NCI-H2196 (cell line): ENCODE measurements around the gene KCNH4.
"Not testable (repeated sequence)": the region's sequence is repeated elsewhere in the genome, so short reads cannot be mapped to it uniquely, and the experiment has no call there.

ENCODE experiments used
- DNase-seq: peaks from one replicate; lab custom pipeline; 2025; ENCODE audit not compliant: unreplicated experiment; lab: John Stamatoyannopoulos, UW

KCNH4 gene

DNA sequence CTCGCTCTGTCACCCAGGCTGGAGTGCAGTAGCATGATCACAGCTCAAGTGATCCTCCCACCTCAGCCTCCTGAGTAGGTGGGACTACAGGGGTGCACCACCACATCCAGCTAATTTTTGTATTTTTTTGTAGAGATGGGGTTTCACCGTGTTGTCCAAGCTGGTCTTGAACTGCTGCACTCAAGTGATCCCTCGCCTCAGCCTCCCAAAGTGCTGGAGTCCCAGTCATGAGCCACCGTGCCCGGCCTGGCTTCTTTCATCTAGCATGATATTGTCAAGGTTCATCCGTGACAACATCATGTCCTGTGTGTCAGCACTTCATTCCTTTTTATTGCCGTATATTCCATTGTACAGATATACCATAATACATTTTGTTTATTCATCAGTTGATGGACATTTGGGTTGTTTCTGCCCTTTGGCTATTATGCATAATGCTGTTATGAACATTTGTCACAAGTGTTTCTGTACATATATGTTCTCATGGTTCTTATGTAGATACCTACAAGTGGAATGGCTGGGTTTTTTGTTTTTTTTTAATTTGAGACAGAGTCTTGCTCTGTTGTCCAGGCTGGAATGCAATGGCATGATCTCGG is 16.7 kb upstream of the KCNH4 start:
- no peak for DNase-seq

- DNase-seq = peak; percentile 56
These were observed 13.3 kb upstream of the KCNH4 start, which contains the start of gene GHDC for GRCh38 chr17:42193969-42194899. Gene GHDC, minus strand, starts transcription at chr17:42194494. Its CDS starts 913 bp downstream, at chr17:42193581.

GRCh38 chr17:42193216-42193968 is 12.4 kb upstream of the KCNH4 start:
- no peak for DNase-seq

GRCh38 chr17:42192189-42193126 is 11.5 kb upstream of the KCNH4 start:
- DNase-seq = no peak

DNA sequence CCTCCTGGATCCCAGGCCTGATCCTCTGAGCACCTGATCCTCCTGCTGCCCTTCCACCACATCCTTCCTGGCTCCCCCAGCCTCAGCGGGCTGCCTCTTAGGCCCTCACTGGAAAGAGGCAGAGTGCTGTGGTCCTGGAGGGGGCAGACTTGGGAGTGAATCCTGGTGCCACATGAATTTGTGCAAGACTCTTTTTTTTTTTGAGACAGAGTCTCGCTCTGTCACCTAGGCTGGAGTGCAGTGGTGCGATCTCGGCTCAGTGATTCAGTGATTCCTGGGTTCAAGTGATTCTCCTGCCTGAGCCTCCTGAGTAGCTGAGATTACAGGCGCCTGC is 10.3 kb upstream of the KCNH4 start:
- DNase-seq = no peak

DNA sequence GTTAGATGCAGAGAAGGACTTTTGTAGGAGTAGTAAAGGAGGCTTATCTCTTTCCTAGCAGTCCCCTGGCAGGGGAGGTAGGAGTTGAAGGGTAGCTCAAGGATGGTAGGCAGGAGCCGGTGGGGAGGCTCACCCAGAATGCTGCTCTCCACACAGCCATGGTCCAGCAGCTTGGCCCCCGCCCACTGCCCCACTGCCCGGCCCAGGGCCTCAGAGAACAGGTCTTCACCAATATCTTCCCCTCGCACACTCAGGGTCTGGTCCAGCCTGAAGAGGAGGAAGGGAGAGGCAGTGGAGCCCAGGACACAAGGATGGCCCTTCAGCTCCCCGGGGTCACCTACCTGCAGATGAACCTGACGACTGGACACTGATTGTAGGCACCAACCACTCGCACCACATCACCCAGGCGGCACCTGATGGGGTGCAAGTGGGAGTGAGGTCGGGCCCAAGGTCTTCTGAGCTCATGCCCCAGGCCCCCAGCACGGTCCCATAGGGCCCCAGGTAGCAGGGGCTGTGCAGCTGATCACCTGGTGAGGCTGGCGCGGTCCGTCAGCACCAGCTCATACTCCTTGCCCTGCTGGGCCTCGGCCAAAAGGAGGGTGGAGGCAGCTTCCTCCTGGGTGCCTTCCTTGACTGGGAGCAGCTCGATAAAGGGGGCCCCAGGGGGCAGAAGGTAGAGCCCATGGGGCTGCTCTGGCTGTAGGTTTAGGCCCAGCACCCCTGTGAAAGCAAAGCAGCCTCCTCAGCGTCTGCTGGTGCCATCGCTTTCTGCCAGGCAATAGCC is 9.7 kb upstream of the KCNH4 start:
- DNase-seq = no peak

- no peak for DNase-seq
These were observed 8.7 kb upstream of the KCNH4 start for GRCh38 chr17:42189651-42189965.

GRCh38 chr17:42188749-42189650 is 8.1 kb upstream of the KCNH4 start:
- no peak for DNase-seq

GRCh38 chr17:42187833-42188232 is 6.9 kb upstream of the KCNH4 start:
- no peak for DNase-seq

GRCh38 chr17:42186191-42186590 is 5.2 kb upstream of the KCNH4 start:
- DNase-seq = not testable (repeated sequence)

DNA sequence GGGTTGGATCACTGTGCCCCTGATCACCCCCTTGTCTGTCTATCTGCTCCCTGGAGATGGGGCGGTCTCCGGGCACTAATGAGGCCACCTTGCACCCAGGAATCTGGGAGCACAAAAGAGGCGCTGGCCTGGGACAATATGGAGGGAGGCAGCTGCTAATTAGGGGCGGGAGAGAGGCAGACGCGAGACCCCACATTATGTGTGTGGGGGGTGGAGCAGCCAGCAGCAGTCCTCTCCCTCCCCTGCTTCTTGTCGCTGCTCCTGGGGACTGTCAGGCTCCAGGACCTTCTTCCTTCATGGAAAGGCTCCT is 4.6 kb upstream of the KCNH4 start:
- no peak for DNase-seq

DNA sequence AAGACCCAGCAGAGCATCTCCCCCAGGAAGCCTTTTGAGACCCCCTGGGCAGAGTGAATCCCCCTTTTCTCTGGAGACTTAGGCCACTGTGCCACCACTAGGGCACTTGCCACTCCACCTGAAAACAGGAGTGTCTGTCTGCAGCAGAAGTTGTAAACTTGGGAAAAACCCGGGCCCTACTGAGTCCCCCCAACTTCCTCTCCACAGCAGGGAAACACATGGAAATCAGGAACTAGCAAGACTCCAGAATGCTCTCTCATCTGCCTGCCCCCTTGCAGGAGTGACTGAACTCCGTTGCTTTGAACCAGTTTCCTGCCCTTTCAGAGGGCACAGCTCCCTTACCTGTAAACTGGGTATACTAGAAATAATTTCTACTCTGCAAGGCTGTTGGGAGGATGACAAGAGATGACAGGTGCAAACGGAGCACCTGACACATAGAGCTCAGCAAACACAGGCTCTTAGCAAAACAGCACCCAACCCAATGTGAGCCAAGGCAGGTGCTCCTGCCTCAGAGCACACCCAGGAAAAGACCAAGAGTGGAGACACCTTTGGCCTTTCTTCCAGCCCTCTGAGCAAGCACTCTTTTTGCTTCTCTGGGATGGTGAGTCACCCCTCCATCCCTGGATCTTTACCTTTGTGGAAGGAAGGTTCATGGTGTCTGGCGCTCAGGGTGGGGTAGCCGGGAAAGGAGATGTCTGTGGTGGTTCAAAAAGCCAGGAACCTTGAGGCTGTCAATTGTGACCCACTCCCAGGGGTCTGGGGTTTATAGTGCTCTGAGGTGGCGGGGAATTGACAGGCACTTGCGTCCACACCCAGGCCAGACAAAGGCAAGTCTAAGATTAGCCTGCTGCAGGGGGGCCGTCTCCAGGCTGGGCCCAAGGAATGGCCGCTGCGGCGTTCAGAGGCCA is 4.0 kb upstream of the KCNH4 start, which contains the start of gene HCRT:
HCRT (minus strand) TSS at position 740 of the 908 bp plus-strand sequence; CDS start at position 653, 87 bp downstream.
- DNase-seq = peak; percentile 3

DNA sequence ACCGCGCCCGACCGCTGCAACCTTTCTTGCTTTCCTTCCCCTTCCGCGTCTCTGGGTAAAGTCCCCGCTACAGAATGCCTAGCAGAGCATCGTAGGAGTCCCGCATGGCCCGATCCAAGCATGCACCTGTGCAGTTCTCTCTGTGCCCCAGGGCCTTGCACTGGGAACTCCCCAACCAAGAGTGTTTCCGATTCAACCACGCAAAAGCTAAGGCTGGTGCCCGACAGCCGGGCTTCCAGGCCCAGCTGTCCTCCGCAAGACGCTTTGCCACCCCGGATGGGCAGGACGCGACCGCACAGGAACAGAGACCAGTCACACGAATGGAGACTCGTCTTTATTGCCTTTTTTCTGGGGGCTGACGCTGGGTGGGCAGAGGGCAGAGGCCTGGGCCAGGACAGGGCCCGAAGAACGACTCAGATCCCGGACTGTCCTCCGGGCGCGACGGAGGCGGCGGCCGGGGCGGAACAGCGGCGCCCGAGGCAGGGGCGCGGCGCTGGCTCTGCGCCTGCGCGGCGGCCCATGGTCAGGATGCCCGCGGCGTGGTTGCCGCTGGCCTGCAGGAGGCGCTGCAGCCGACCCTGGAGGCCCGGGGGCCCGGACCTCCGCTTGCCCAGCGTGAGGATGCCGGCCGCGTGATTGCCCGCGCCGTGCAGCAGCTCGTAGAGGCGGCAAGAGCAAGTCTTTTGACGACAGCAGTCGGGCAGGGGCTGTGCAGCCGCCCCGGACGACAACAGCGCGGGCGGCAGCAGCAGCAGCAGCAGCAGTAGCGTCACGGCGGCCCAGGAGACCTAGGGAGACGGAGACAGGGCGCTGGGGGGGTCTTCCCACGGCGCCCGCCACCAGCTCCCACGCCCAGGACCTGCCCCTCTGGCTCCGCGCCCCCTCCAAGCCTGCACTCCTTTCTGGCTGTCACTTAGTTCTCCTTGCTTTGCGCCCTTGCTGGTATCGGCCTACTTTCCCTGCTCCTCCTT is 3.1 kb upstream of the KCNH4 start:
- DNase-seq = no peak

- no peak for DNase-seq
These were observed 2.2 kb upstream of the KCNH4 start for GRCh38 chr17:42182927-42183734.

DNA sequence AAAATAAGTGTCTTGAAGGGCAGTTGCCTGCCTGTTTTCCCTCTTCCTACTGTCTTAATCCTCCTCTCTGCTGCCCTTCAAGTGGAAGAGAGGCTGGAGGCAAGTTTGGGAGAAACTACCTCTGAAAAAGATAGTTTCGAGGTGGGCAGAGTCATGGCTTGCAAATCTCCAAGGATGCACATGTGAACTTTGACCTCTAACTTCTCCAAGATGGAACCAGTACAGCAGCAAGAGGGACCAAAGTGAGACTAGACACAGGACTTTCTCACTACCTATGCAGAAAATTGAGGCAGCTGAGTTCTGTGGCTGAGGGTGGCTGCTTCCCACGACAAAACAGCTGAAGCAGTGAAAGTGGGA is 887 bp upstream of the KCNH4 start:
- no peak for DNase-seq

GRCh38 chr17:42180411-42180921 is 476 bp downstream of the KCNH4 start:
- no peak for DNase-seq
